Upper lobe of left lung (tissue), 6 donors: Measurements from ENCODE around the gene MRGPRF. TPM values are rescaled to one million over a fixed set of nuclear protein-coding genes. Genes with fewer than 3 reads are reported as not detected.

Experiments
- ATAC-seq, 2 donors: fragments of 200-7000 bp; cut with Tn5 transposase; one replicate each; pipeline ENCODE4 v1.9.1; 2022; ENCODE audit warnings: mild to moderate bottlenecking in 2 of 2, moderate library complexity in 2 of 2; ENCODE audit not compliant: low FRiP score in 2 of 2
- DNase-seq, 2 donors: peaks; one replicate each; pipeline ENCODE4 v3.0.0-alpha.2; 2019 to 2020
- H3K27ac ChIP-seq, 4 donors: fragments of 200-600 bp; sonication (generic); one replicate each; pipeline ENCODE4 v1.5.1; 2016 to 2019
- H3K27me3 ChIP-seq, 4 donors: fragments of 200-600 bp; sonication (generic); one replicate each; pipeline ENCODE4 v1.5.1; 2017 to 2019
- H3K36me3 ChIP-seq, 4 donors: fragments of 200-600 bp; sonication (generic); one replicate each; pipeline ENCODE4 v1.5.1; 2016 to 2019
- H3K4me1 ChIP-seq, 4 donors: fragments of 200-600 bp; sonication (generic); one replicate each; pipeline ENCODE4 v1.5.1; 2018 to 2019
- H3K4me3 ChIP-seq, 4 donors: fragments of 200-600 bp; sonication (generic); one replicate each; pipeline ENCODE4 v1.5.1; 2017 to 2019; ENCODE audit warnings: mild to moderate bottlenecking in 2 of 4, moderate library complexity in 1 of 4
- H3K9me3 ChIP-seq, 4 donors: fragments of 200-600 bp; sonication (generic); one replicate each; pipeline ENCODE4 v1.5.1; 2018 to 2019
- CTCF ChIP-seq, 6 experiments: fragments of 450-650 bp in 4 of 6; fragments of 200-600 bp in 2 of 6; sonication (generic) in 2 of 6; IDR thresholded peaks; one replicate each; pipeline ENCODE4 v1.5.1; 2016 to 2019; ENCODE audit warnings: antibody characterized with exemption in 6 of 6
- EP300 ChIP-seq, 4 donors: sonication (generic); formaldehyde crosslinking; IDR thresholded peaks; one replicate each; pipeline ENCODE4 v1.5.1; 2017; ENCODE audit warnings: antibody characterized with exemption in 4 of 4, control low read depth in 2 of 4
- POLR2A ChIP-seq, 4 donors: fragments of 450-650 bp; IDR thresholded peaks; one replicate each; pipeline ENCODE4 v1.5.1; 2016 to 2017; ENCODE audit warnings: antibody characterized with exemption in 4 of 4, mild to moderate bottlenecking in 2 of 4
- POLR2AphosphoS5 ChIP-seq, 2 donors: sonication (generic); formaldehyde crosslinking; IDR thresholded peaks; one replicate each; pipeline ENCODE4 v1.5.1; 2017; ENCODE audit warnings: antibody characterized with exemption in 2 of 2
- WGBS, 2 donors: methylation state at CpG; one replicate each; pipeline ENCODE4 v1.1.5; 2017 to 2018; 5-methylcytosine and 5-hydroxymethylcytosine counted together
- total RNA-seq, 6 donors: library from RNA; depleted of rRNA in 4 of 6; stranded (reverse); fragments of >200 nt in 4 of 6; gene quantifications; one replicate each; pipeline versions ENCODE4 v1.1.0 to v1.2.1, GENCODE V29; 2016 to 2021
- donor health status: DM: no; HTN: no; CAD: no; lungs with moderate emphysema.
- donor health status: DM: no; HTN: yes; CAD: no; lungs with severe emphysema.

MRGPRF gene
- total RNA-seq, 6 donors from 2014 or later = 3.0 to 16.2 (median 10.7) TPM

GRCh38 chr11:68993546-68993945 is 19.5 kb downstream of the MRGPRF start:
- ATAC-seq (no peak), DNase-seq (no peak)
- no peaks in the 10 kb centered on the region for H3K36me3 ChIP-seq
- no peaks in the 10 kb centered on the region for H3K27me3 ChIP-seq
- H3K27ac ChIP-seq = no peak overlapping the region
- TF ChIP-seq CTCF (IDR thresholded peaks at IDR 0.05) (no peak), POLR2AphosphoS5 (IDR thresholded peaks at IDR 0.05) (no peak), EP300 (IDR thresholded peaks at IDR 0.05) (no peak), POLR2A (IDR thresholded peaks at IDR 0.05) (no peak)
- no peak overlapping the region for H3K4me3 ChIP-seq
- H3K4me1 ChIP-seq = peaks cover 0 to 6% (median 4%) of the 10 kb centered on the region in 4 donors
- 73 to 82% methylated on average over 7 of the region's 7 CpGs for WGBS, 2 donors
- H3K9me3 ChIP-seq = no peaks in the 10 kb centered on the region

GRCh38 chr11:68992743-68993255 is 20.2 kb downstream of the MRGPRF start:
- 62 to 69% methylated on average over 14 of the region's 14 CpGs for WGBS, 2 donors

GRCh38 chr11:68990995-68991780 is 21.9 kb downstream of the MRGPRF start:
- DNase-seq (peak; percentile 16 to 51), ATAC-seq (peak in 1 of 2 donors; percentile 32)

More at GRCh38 chr11:68992743-68993255, 20.2 kb downstream of the MRGPRF start:
- TF ChIP-seq CTCF (IDR thresholded peaks at IDR 0.05) = no peak
- no peak for TF ChIP-seq POLR2AphosphoS5 (IDR thresholded peaks at IDR 0.05)
- no peak for TF ChIP-seq POLR2A (IDR thresholded peaks at IDR 0.05)
- no peak for TF ChIP-seq EP300 (IDR thresholded peaks at IDR 0.05)
- Histone ChIP-seq H3K27me3 (no peaks in the 10 kb centered on the region), H3K9me3 (no peaks in the 10 kb centered on the region), H3K4me1 (no peaks in the 10 kb centered on the region), H3K4me3 (no peak overlapping the region), H3K27ac (no peak overlapping the region), H3K36me3 (no peaks in the 10 kb centered on the region)
- no peak for DNase-seq
- ATAC-seq = no peak

GRCh38 chr11:68989936-68990606 is 23.0 kb downstream of the MRGPRF start:
- H3K9me3 ChIP-seq = no peaks in the 10 kb centered on the region
- no peaks in the 10 kb centered on the region for H3K27me3 ChIP-seq
- H3K36me3 ChIP-seq = no peaks in the 10 kb centered on the region
- TF ChIP-seq EP300 (IDR thresholded peaks at IDR 0.05) (no peak), CTCF (IDR thresholded peaks at IDR 0.05) (no peak), POLR2AphosphoS5 (IDR thresholded peaks at IDR 0.05) (no peak), POLR2A (IDR thresholded peaks at IDR 0.05) (no peak)
- DNase-seq = peak in 1 of 2 donors; percentile 12
- H3K27ac ChIP-seq = no peak overlapping the region
- WGBS, 2 donors = 76 to 87% methylated on average over 8 of the region's 8 CpGs
- no peak for ATAC-seq
- no peak overlapping the region for H3K4me3 ChIP-seq
- no peaks in the 10 kb centered on the region for H3K4me1 ChIP-seq

More at GRCh38 chr11:68990995-68991780, 21.9 kb downstream of the MRGPRF start:
- Histone ChIP-seq H3K36me3 (no peaks in the 10 kb centered on the region), H3K27ac (no peak overlapping the region), H3K9me3 (no peaks in the 10 kb centered on the region), H3K4me3 (no peak overlapping the region), H3K27me3 (no peaks in the 10 kb centered on the region), H3K4me1 (no peaks in the 10 kb centered on the region)
- TF ChIP-seq EP300 (IDR thresholded peaks at IDR 0.05) (no peak), POLR2A (IDR thresholded peaks at IDR 0.05) (no peak), POLR2AphosphoS5 (IDR thresholded peaks at IDR 0.05) (no peak)
- WGBS, 2 donors = 78 to 84% methylated on average over 8 to 15 of the region's 16 CpGs

GRCh38 chr11:68988491-68988890 is 24.6 kb downstream of the MRGPRF start:
- TF ChIP-seq POLR2A (IDR thresholded peaks at IDR 0.05) (no peak), CTCF (IDR thresholded peaks at IDR 0.05) (no peak), POLR2AphosphoS5 (IDR thresholded peaks at IDR 0.05) (no peak), EP300 (IDR thresholded peaks at IDR 0.05) (no peak)
- no peak overlapping the region for H3K4me3 ChIP-seq
- no peak overlapping the region for H3K27ac ChIP-seq
- H3K36me3 ChIP-seq = no peaks in the 10 kb centered on the region
- ATAC-seq (no peak), DNase-seq (no peak)
- H3K9me3 ChIP-seq = no peaks in the 10 kb centered on the region
- H3K27me3 ChIP-seq = no peaks in the 10 kb centered on the region
- no peaks in the 10 kb centered on the region for H3K4me1 ChIP-seq
